OCI-LY3 (cell line): ENCODE measurements around the gene ZBTB16.

Experiments used
- H2AFZ ChIP-seq: fragments of 200-600, 300-600 bp; shearing (Covaris generic); 2 replicates; pipeline ENCODE4 v1.6.0; 2014; ENCODE audit warnings: antibody characterized with exemption, low read depth, low read length
- H3K27ac ChIP-seq: fragments of 200-600, 300-600 bp; sonication (generic); 2 replicates; pipeline ENCODE4 v1.5.1; 2014; ENCODE audit warnings: mild to moderate bottlenecking, low read length, moderate library complexity, mixed read lengths
- H3K27me3 ChIP-seq: fragments of 200-600, 300-600 bp; sonication (generic); 2 replicates; pipeline ENCODE4 v1.6.1; 2014; ENCODE audit warnings: low read depth, low read length, mixed read lengths
- H3K36me3 ChIP-seq: fragments of 200-600, 300-600 bp; sonication (generic); replicated peaks from 2 replicates; pipeline ENCODE3; 2014; ENCODE audit warnings: low read depth, low read length, mixed read lengths
- H3K4me1 ChIP-seq: fragments of 300-600, 200-600 bp; sonication (generic); 2 replicates; pipeline ENCODE4 v1.6.1; 2014; ENCODE audit warnings: low read length, mixed read lengths
- H3K4me2 ChIP-seq: fragments of 200-600, 300-600 bp; sonication (generic); 2 replicates; pipeline ENCODE4 v1.6.1; 2014; ENCODE audit warnings: low read length, mixed read lengths
- H3K4me3 ChIP-seq: fragments of 300-600, 200-600 bp; sonication (generic); 2 replicates; pipeline ENCODE4 v1.5.1; 2014; ENCODE audit warnings: antibody characterized with exemption, mild to moderate bottlenecking, low read length, moderate library complexity
- H3K79me2 ChIP-seq: fragments of 300-600, 200-600 bp; shearing (Covaris generic); 2 replicates; pipeline ENCODE4 v1.6.1; 2014; ENCODE audit warnings: mild to moderate bottlenecking, low read length, mixed read lengths
- H3K9ac ChIP-seq: fragments of 300-600, 200-600 bp; shearing (Covaris generic); 2 replicates; pipeline ENCODE4 v1.6.0; 2014; ENCODE audit warnings: mild to moderate bottlenecking, low read length, moderate library complexity
- H3K9me3 ChIP-seq: fragments of 200-600, 300-600 bp; shearing (Covaris generic); 2 replicates; pipeline ENCODE4 v1.6.1; 2014; ENCODE audit warnings: low read length, mixed read lengths; ENCODE audit not compliant: insufficient read depth
- H4K20me1 ChIP-seq: fragments of 200-600, 300-600 bp; sonication (generic); 2 replicates; pipeline ENCODE4 v1.6.1; 2016; ENCODE audit warnings: low read length, mixed read lengths; ENCODE audit not compliant: insufficient read depth
- EZH2phosphoT487 ChIP-seq: fragments of 200-600 bp; shearing (Covaris generic); IDR thresholded peaks from 2 replicates; pipeline ENCODE4 v1.6.1; 2018; ENCODE audit warnings: antibody characterized with exemption, mixed run types, low read depth
- TF ChIP-seq, protein P1 (sequence below): fragments of 200-600, 300-600 bp; sonication (generic); IDR thresholded peaks from 2 replicates; pipeline ENCODE4 v1.5.1; 2014; ENCODE audit warnings: antibody characterized with exemption, low read length, low read depth

The ZBTB16 gene

GRCh38 chr11:114258696-114259095, 199.2 kb downstream of the ZBTB16 start:
- Histone ChIP-seq H2AFZ (0 out of 2 replicates have a peak overlapping the region, but pooled peaks have one; percentile 50), H3K36me3 (no peaks in the 10 kb centered on the region), H3K9ac (no peak overlapping the region)

DNA sequence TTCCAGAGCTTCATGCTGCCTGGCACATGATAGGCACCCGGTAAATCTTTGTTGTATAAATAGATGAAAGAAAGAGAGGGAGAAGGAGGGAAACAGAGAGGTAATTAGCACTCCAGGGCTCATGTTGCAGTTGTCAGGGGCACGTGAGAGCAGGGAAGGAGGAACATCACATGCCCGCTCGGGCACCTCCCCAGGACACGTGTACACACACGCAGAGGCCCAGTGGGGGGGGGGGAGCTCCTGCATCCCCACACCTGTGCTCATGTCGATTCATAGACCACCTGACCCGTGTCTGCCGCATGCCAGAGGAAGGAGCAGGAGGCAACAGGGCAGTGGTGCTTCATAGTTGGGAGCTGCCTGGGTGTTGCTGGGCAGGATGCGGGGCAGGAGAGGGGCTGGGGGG, 199.6 kb downstream of the ZBTB16 start:
- Histone ChIP-seq H4K20me1 (no peaks in the 10 kb centered on the region), H3K79me2 (no peaks in the 10 kb centered on the region), H3K36me3 (no peaks in the 10 kb centered on the region), H3K9me3 (no peaks in the 10 kb centered on the region), H3K9ac (no peak overlapping the region), H2AFZ (0 out of 2 replicates have a peak overlapping the region, but pooled peaks have one; percentile 50), H3K4me3 (no peak overlapping the region), H3K27ac (no peak overlapping the region), H3K4me2 (peak overlapping the region; percentile 27; the same call in 1 of the 2 replicates), H3K4me1 (peaks cover 17% of the 10 kb centered on the region), H3K27me3 (peaks cover 10% of the 10 kb centered on the region)
- TF ChIP-seq, protein P1, sequence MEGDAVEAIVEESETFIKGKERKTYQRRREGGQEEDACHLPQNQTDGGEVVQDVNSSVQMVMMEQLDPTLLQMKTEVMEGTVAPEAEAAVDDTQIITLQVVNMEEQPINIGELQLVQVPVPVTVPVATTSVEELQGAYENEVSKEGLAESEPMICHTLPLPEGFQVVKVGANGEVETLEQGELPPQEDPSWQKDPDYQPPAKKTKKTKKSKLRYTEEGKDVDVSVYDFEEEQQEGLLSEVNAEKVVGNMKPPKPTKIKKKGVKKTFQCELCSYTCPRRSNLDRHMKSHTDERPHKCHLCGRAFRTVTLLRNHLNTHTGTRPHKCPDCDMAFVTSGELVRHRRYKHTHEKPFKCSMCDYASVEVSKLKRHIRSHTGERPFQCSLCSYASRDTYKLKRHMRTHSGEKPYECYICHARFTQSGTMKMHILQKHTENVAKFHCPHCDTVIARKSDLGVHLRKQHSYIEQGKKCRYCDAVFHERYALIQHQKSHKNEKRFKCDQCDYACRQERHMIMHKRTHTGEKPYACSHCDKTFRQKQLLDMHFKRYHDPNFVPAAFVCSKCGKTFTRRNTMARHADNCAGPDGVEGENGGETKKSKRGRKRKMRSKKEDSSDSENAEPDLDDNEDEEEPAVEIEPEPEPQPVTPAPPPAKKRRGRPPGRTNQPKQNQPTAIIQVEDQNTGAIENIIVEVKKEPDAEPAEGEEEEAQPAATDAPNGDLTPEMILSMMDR: no peak
- no peak for TF ChIP-seq EZH2phosphoT487

More at GRCh38 chr11:114258696-114259095, 199.2 kb downstream of the ZBTB16 start:
- H3K4me2 ChIP-seq: peak overlapping the region; percentile 27; the same call in 1 of the 2 replicates
- H3K9me3 ChIP-seq: no peaks in the 10 kb centered on the region
- H3K4me3 ChIP-seq: no peak overlapping the region
- peaks cover 6% of the 10 kb centered on the region for H3K27me3 ChIP-seq
- no peaks in the 10 kb centered on the region for H3K79me2 ChIP-seq
- H4K20me1 ChIP-seq: no peaks in the 10 kb centered on the region
- no peak overlapping the region for H3K27ac ChIP-seq
- peaks cover 17% of the 10 kb centered on the region for H3K4me1 ChIP-seq
- TF ChIP-seq, protein P1: no peak
- TF ChIP-seq EZH2phosphoT487: no peak

GRCh38 chr11:114259551-114259983, 200.1 kb downstream of the ZBTB16 start:
- H3K4me3 ChIP-seq: no peak overlapping the region
- no peaks in the 10 kb centered on the region for H3K79me2 ChIP-seq
- H3K4me1 ChIP-seq: peaks cover 17% of the 10 kb centered on the region
- H3K27me3 ChIP-seq: peaks cover 14% of the 10 kb centered on the region
- H4K20me1 ChIP-seq: no peaks in the 10 kb centered on the region
- no peak overlapping the region for H3K4me2 ChIP-seq
- no peak overlapping the region for H3K27ac ChIP-seq
- H3K9ac ChIP-seq: no peak overlapping the region
- H3K9me3 ChIP-seq: no peaks in the 10 kb centered on the region
- no peaks in the 10 kb centered on the region for H3K36me3 ChIP-seq
- no peak for TF ChIP-seq EZH2phosphoT487
- TF ChIP-seq, protein P1: no peak
- H2AFZ ChIP-seq: no peak overlapping the region

DNA sequence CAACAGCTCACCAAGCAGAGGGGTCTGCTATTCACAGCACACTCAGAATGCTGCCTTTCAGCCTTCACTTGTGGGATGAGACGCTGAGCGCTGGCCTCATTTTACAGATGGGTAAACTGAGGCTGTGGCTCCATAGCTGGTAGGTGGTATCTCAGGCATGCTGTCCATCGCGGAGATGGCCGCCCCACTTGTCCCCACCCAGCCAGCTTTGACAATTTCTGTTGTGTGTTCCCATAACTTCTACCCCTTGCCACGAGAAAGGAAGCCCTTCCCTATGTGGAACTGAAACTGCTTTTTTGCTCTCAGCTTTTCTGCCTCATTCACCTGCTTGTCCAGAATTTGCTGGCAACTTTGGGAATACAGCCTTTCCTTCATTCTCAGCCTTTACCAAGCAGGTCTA, 200.6 kb downstream of the ZBTB16 start:
- H3K27ac ChIP-seq: no peak overlapping the region
- TF ChIP-seq, protein P1: no peak
- TF ChIP-seq EZH2phosphoT487: no peak

More for the DNA sequence above, 200.6 kb downstream of the ZBTB16 start:
- Histone ChIP-seq H3K9ac (no peak overlapping the region), H4K20me1 (no peaks in the 10 kb centered on the region), H3K4me3 (no peak overlapping the region), H3K36me3 (no peaks in the 10 kb centered on the region), H2AFZ (no peak overlapping the region), H3K4me1 (peaks cover 17% of the 10 kb centered on the region), H3K79me2 (no peaks in the 10 kb centered on the region), H3K9me3 (no peaks in the 10 kb centered on the region), H3K27me3 (peaks cover 19% of the 10 kb centered on the region), H3K4me2 (0 out of 2 replicates have a peak overlapping the region, but pooled peaks have one; percentile 71)
